ENCODE data around the gene EPN1. TPM values are rescaled to one million over a fixed set of nuclear protein-coding genes. Genes with fewer than 3 reads are reported as not detected.
A peak's percentile ranks its signal among the peaks of the same experiment; 100 is the strongest.

The EPN1 gene
- total and polyA plus RNA-seq, 2 of the 13 experiments (the other 11 are each of a cell fraction or from before 2014, with no cell fraction given) = 28.9 to 31.7 TPM

- TF ChIP-seq RAD51 (IDR thresholded peaks at IDR 0.05; ENCODE audit: borderline replicate concordance) = no peak
- no peak for TF ChIP-seq ZBTB49 (CRISPR knock-in tag; IDR thresholded peaks at IDR 0.05; ENCODE audit: borderline replicate concordance)
- no peak for TF ChIP-seq TRIM22 (IDR thresholded peaks at IDR 0.05)
- no peak for TF ChIP-seq ZNF367 (CRISPR knock-in tag; IDR thresholded peaks at IDR 0.05; ENCODE audit: borderline replicate concordance)
These were observed 4.6 kb upstream of the EPN1 start (continued) for GRCh38 chr19:55670280-55671053.

- H4K20me1 ChIP-seq (ENCODE audit: insufficient read depth, low read length) = peaks cover 51% of the 10 kb centered on the region
These were observed 4.0 kb upstream of the EPN1 start for GRCh38 chr19:55671054-55671378.

More at GRCh38 chr19:55671054-55671378, 4.0 kb upstream of the EPN1 start:
- no peak overlapping the region for H3K27ac ChIP-seq (ENCODE audit: extremely low read length, insufficient read depth, low read length)
- DNase-seq (ENCODE audit: low spot score) (no peak), ATAC-seq (no peak), FAIRE-seq (no peak)
- H3K27me3 ChIP-seq (ENCODE audit: control insufficient read depth in 1 of 2, insufficient read depth in 2 of 2, low read length in 2 of 2) = no peaks in the 10 kb centered on the region; a peak in 1 of 5 replicates
- no peak overlapping the region for H3K4me2 ChIP-seq (ENCODE audit: low read depth, low read length)
- no TSS peak for BruUV-seq (replicated peaks)
- in situ Hi-C loops (cut with HindIII; ENCODE audit: extremely low pct_ligation_motif_present, low pct_unique_long_range_greater_than_20kb) = no loop called here
- H3K9ac ChIP-seq (ENCODE audit: insufficient read depth, low read depth, low read length) = no peak overlapping the region
- H3K4me3 ChIP-seq (replicated peaks in 1 of 3; ENCODE audit: insufficient read depth in 1 of 3, low read depth in 2 of 3, low read length in 3 of 3) = no peak overlapping the region
- 89% methylated on average over 2 of the region's 2 CpGs for WGBS (ENCODE audit: low lambda C conversion rate)
- peaks cover 59% of the 10 kb centered on the region for H3K79me2 ChIP-seq (ENCODE audit: insufficient read depth, low read length)
- peaks cover 23% of the 10 kb centered on the region for H3K4me1 ChIP-seq (ENCODE audit: insufficient read depth, low read length)
- no peaks in the 10 kb centered on the region for H3K9me3 ChIP-seq (ENCODE audit: low read length)
- peaks cover 39 to 59% of the 10 kb centered on the region in 2 experiments; a peak in 4 of 5 replicates for H3K36me3 ChIP-seq (replicated peaks in 1 of 2; ENCODE audit: control insufficient read depth in 1 of 2, insufficient read depth in 2 of 2, low read length in 2 of 2)
- H2AFZ ChIP-seq (ENCODE audit: low read length) = no peak overlapping the region
- TF ChIP-seq THAP11 (CRISPR knock-in tag; IDR thresholded peaks at IDR 0.05) = 0 out of 2 replicates have a peak, but pooled peaks have one; percentile 2
- TF ChIP-seq, protein P1, sequence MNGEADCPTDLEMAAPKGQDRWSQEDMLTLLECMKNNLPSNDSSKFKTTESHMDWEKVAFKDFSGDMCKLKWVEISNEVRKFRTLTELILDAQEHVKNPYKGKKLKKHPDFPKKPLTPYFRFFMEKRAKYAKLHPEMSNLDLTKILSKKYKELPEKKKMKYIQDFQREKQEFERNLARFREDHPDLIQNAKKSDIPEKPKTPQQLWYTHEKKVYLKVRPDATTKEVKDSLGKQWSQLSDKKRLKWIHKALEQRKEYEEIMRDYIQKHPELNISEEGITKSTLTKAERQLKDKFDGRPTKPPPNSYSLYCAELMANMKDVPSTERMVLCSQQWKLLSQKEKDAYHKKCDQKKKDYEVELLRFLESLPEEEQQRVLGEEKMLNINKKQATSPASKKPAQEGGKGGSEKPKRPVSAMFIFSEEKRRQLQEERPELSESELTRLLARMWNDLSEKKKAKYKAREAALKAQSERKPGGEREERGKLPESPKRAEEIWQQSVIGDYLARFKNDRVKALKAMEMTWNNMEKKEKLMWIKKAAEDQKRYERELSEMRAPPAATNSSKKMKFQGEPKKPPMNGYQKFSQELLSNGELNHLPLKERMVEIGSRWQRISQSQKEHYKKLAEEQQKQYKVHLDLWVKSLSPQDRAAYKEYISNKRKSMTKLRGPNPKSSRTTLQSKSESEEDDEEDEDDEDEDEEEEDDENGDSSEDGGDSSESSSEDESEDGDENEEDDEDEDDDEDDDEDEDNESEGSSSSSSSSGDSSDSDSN (CRISPR knock-in tag; IDR thresholded peaks at IDR 0.05) = no peak
- ChIA-PET POLR2A (interaction anchor here (1.4 to 2.0 kb wide), 3 partner anchors 12 to 16 kb away, joined by 9 to 14 read pairs (median 10); partner anchors contain the start of gene U2AF2), CTCF (ENCODE audit: low intra/inter-chr PET ratio, low total read pairs) (interaction anchor here (1.4 kb wide), 1 partner anchor 18 kb away, joined by 7 read pairs; no protein-coding TSS in a partner anchor)
- intact Hi-C loops (cut with micrococcal nuclease; ENCODE audit: unreplicated experiment) = no loop called here
